Measurements from ENCODE around the gene IER5L.

GRCh38 chr9:129175825-129176633 lies 2.0 kb downstream of the IER5L start:
- no peak for TF ChIP-seq CTCF (IDR thresholded peaks at IDR 0.05; ENCODE audit: insufficient read depth, low read length)
- no peak for TF ChIP-seq REST (IDR thresholded peaks at IDR 0.05; ENCODE audit: insufficient replicate concordance, low read depth)
- no peak; the same call in none of the 2 replicates for TF ChIP-seq POLR2AphosphoS5 (IDR thresholded peaks at IDR 0.05; ENCODE audit: low read depth)

Measured in HL-60 (cell line).